ENCODE results near the gene ARHGAP15. TPM values are rescaled to one million over a fixed set of nuclear protein-coding genes. Genes with fewer than 3 reads are reported as not detected.

The ARHGAP15 gene
- total RNA-seq, 2 donors from 2014 or later = 2.6 to 6.9 TPM

- no peak overlapping the region for H3K27ac ChIP-seq
- H3K4me3 ChIP-seq = no peak overlapping the region
- no peaks in the 10 kb centered on the region for H3K36me3 ChIP-seq
- H3K9me3 ChIP-seq = peaks cover 6 to 8% of the 10 kb centered on the region in 2 donors
- H3K27me3 ChIP-seq = no peaks in the 10 kb centered on the region
- no peak for TF ChIP-seq CTCF (IDR thresholded peaks at IDR 0.05)
- DNase-seq (ENCODE audit: low spot score) = no peak
- H3K4me1 ChIP-seq = no peaks in the 10 kb centered on the region
Observed at GRCh38 chr2:143652692-143653091, 523.5 kb downstream of the ARHGAP15 start.

- Histone ChIP-seq H3K27ac (no peak overlapping the region), H3K4me3 (no peak overlapping the region), H3K36me3 (no peaks in the 10 kb centered on the region), H3K27me3 (no peaks in the 10 kb centered on the region), H3K9me3 (no peaks in the 10 kb centered on the region), H3K4me1 (no peaks in the 10 kb centered on the region)
- no peak for TF ChIP-seq CTCF (IDR thresholded peaks at IDR 0.05)
- DNase-seq (ENCODE audit: low spot score) = no peak
Observed at GRCh38 chr2:143668234-143668633, 539.0 kb downstream of the ARHGAP15 start.

GRCh38 chr2:143674051-143674450, 544.8 kb downstream of the ARHGAP15 start:
- Histone ChIP-seq H3K9me3 (no peaks in the 10 kb centered on the region), H3K36me3 (no peaks in the 10 kb centered on the region), H3K27me3 (no peaks in the 10 kb centered on the region), H3K4me3 (no peak overlapping the region), H3K4me1 (no peaks in the 10 kb centered on the region), H3K27ac (no peak overlapping the region)
- no peak for DNase-seq (ENCODE audit: low spot score)
- TF ChIP-seq CTCF (IDR thresholded peaks at IDR 0.05) = no peak

DNA sequence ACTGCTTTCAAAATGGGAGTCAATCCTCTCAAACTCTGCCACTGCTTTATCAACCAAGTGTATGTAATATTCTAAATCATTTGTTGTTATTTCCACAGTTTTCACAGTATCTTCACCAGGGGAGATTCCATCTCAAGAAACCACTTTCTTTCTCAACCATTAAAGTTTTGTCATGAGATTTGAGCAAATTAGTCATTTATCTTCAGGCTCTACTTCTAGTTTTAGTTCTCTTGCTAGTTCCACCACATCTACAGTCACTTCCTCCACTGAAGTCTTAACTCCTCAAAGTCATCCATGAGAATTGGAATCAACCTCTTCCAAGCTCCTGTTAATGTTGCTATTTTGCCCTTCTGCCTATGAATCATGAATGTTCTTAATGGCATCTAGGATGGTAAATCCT, 545.8 kb downstream of the ARHGAP15 start:
- TF ChIP-seq CTCF (IDR thresholded peaks at IDR 0.05) = no peak
- H3K4me1 ChIP-seq = no peaks in the 10 kb centered on the region
- H3K9me3 ChIP-seq = no peaks in the 10 kb centered on the region
- DNase-seq (ENCODE audit: low spot score) = no peak
- H3K4me3 ChIP-seq = no peak overlapping the region
- no peaks in the 10 kb centered on the region for H3K36me3 ChIP-seq
- H3K27ac ChIP-seq = no peak overlapping the region
- no peaks in the 10 kb centered on the region for H3K27me3 ChIP-seq

DNA sequence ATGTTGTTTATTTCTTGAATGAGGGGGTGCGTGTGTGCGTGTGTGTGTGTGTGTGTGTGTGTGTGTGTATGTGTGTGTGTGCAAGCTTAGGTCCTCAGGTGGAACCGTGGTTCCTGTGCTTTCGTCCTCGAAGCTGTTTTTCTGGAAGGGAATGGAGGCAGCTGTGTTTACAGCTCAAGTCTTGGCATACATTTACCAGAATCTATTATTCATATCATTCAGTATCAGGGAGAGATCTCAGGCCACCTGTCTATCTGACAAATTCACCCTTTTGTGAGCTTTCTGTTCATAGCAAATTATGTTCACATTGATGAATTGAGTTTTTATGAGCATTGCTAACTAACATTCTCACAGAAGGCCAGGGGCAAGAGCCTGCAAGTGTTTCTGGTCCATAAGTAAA, 550.4 kb downstream of the ARHGAP15 start:
- no peak for DNase-seq (ENCODE audit: low spot score)
- no peak for TF ChIP-seq CTCF (IDR thresholded peaks at IDR 0.05)
- no peaks in the 10 kb centered on the region for H3K9me3 ChIP-seq
- H3K4me1 ChIP-seq = no peaks in the 10 kb centered on the region
- H3K27me3 ChIP-seq = no peaks in the 10 kb centered on the region
- no peaks in the 10 kb centered on the region for H3K36me3 ChIP-seq
- no peak overlapping the region for H3K4me3 ChIP-seq
- no peak overlapping the region for H3K27ac ChIP-seq

DNA sequence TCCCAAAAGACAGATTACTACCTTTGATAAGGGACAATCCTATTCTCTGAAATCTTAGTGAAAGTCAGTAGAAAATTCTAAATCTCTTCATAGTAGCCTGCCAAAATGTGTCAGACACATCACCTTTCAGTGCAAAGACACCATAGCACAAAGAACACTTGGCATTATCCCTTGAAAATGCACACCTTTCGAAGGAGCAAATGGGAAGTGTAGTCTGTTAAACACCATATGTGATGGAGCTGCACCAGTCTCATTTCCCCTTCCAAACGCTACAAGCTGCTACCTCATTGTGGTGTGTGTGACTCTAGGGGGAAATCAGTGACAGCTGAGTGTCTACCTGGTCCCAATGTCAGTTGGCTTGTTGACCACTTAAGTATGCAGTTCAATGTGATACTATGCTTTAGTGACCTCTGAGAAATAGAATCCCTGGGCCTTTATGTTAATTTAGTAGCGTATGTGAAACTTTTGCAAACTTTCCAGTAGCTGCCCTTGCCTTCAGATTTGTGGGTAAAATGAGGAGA, 551.7 kb downstream of the ARHGAP15 start:
- H3K4me3 ChIP-seq = no peak overlapping the region
- H3K27ac ChIP-seq = no peak overlapping the region
- no peaks in the 10 kb centered on the region for H3K4me1 ChIP-seq
- H3K36me3 ChIP-seq = no peaks in the 10 kb centered on the region
- no peaks in the 10 kb centered on the region for H3K27me3 ChIP-seq
- TF ChIP-seq CTCF (IDR thresholded peaks at IDR 0.05) = no peak
- H3K9me3 ChIP-seq = no peaks in the 10 kb centered on the region
- no peak for DNase-seq (ENCODE audit: low spot score)

Measured in right atrium auricular region (tissue), 2 donors.